ENCODE data around the gene NFE2L1. TPM values are rescaled to one million over a fixed set of nuclear protein-coding genes. Genes with fewer than 3 reads are reported as not detected.
"Not testable (repeated sequence)": the region's sequence is repeated elsewhere in the genome, so short reads cannot be mapped to it uniquely, and the experiment has no call there.

NFE2L1 gene
- total RNA-seq, 1 donor from 2014 or later, result 190 TPM

DNA sequence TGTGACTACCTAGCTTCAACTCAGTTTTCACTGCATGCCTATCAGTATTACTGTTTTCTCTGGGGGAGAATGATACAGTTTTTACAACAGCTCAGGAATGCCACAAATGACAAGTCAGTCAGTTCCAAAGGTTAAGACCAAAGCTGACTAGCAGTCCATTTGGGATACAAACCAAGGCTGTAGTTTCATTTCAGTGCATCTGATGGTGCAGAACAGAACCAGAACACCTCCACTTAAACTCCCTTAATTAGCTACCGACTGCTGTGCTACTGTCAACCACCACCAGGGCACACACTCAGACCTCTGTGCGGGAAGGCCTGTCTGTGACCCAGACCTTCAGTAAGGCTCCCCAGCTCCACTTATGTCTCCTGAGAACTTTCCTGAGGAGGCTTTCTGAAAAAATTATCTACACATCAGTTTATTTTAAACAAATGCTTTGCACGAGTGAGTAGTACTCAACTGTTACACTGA is 20.4 kb downstream of the NFE2L1 start:
- Mint-ChIP-seq H3K27ac (ENCODE audit: unreplicated experiment) (peak overlapping the region; percentile 44), H3K9me3 (ENCODE audit: unreplicated experiment) (no peaks in the 10 kb centered on the region), H3K36me3 (ENCODE audit: unreplicated experiment) (peaks cover 4% of the 10 kb centered on the region)

DNA sequence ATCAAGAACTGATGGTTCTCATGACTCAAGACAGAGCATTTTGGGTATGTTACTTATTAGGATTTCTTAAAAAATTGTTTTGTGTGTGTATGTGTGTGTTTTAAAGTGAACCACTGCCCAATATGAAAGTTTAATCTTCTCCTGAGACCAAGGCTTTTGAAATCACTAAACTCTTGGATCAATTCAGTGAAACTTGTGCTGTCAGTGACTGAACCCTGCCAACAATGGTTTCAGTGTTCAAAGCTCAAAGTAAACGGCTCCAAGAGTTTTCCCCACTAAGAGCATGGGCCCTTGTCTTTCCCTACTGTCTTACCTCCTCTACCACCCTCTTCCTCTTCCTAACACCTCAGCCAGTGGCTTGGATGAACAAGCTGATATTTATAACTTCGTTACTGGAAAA is 22.0 kb downstream of the NFE2L1 start:
- Mint-ChIP-seq H3K27me3 (ENCODE audit: unreplicated experiment) (peaks cover under 1% of the 10 kb centered on the region), H3K27ac (ENCODE audit: unreplicated experiment) (no peak overlapping the region), H3K36me3 (ENCODE audit: unreplicated experiment) (peaks cover 4% of the 10 kb centered on the region), H3K4me1 (ENCODE audit: low read depth, unreplicated experiment) (no peaks in the 10 kb centered on the region), H3K4me3 (ENCODE audit: unreplicated experiment) (no peak overlapping the region), H3K9me3 (ENCODE audit: unreplicated experiment) (no peaks in the 10 kb centered on the region)
- DNase-seq, result no peak
- TF ChIP-seq, protein P1, sequence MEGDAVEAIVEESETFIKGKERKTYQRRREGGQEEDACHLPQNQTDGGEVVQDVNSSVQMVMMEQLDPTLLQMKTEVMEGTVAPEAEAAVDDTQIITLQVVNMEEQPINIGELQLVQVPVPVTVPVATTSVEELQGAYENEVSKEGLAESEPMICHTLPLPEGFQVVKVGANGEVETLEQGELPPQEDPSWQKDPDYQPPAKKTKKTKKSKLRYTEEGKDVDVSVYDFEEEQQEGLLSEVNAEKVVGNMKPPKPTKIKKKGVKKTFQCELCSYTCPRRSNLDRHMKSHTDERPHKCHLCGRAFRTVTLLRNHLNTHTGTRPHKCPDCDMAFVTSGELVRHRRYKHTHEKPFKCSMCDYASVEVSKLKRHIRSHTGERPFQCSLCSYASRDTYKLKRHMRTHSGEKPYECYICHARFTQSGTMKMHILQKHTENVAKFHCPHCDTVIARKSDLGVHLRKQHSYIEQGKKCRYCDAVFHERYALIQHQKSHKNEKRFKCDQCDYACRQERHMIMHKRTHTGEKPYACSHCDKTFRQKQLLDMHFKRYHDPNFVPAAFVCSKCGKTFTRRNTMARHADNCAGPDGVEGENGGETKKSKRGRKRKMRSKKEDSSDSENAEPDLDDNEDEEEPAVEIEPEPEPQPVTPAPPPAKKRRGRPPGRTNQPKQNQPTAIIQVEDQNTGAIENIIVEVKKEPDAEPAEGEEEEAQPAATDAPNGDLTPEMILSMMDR (IDR thresholded peaks at IDR 0.05; ENCODE audit: partially characterized antibody, unreplicated experiment), result no peak

More for the DNA sequence above, 20.4 kb downstream of the NFE2L1 start:
- TF ChIP-seq, protein P1 (IDR thresholded peaks at IDR 0.05; ENCODE audit: partially characterized antibody, unreplicated experiment), result peak; percentile 69
- no peak overlapping the region for H3K4me3 Mint-ChIP-seq (ENCODE audit: unreplicated experiment)
- peak; percentile 36 for DNase-seq
- H3K4me1 Mint-ChIP-seq (ENCODE audit: low read depth, unreplicated experiment), result no peaks in the 10 kb centered on the region
- peaks cover 2% of the 10 kb centered on the region for H3K27me3 Mint-ChIP-seq (ENCODE audit: unreplicated experiment)

DNA sequence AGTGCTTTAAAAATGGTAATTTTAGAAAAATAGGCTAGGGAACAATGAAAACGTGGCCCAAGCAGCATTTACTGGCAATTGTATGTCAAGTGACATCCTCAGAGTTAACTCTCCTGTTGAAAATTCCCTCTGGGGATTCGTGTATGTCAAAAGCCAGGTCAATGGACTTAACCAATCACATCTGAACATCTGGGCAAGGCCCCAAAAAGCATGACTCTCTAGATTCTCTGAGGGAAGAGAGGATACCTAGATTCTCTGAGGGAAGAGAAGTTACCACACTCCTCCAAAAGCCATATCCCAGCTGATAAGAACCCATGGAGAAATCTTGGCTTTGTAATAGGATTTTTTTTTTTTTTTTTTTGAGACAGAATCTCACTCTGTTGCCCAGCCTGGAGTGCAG is 23.5 kb downstream of the NFE2L1 start:
- Mint-ChIP-seq H3K36me3 (ENCODE audit: unreplicated experiment) (peaks cover 4% of the 10 kb centered on the region), H3K27ac (ENCODE audit: unreplicated experiment) (no peak overlapping the region), H3K4me1 (ENCODE audit: low read depth, unreplicated experiment) (no peaks in the 10 kb centered on the region), H3K4me3 (ENCODE audit: unreplicated experiment) (no peak overlapping the region), H3K9me3 (ENCODE audit: unreplicated experiment) (no peaks in the 10 kb centered on the region), H3K27me3 (ENCODE audit: unreplicated experiment) (no peaks in the 10 kb centered on the region)
- TF ChIP-seq, protein P1 (IDR thresholded peaks at IDR 0.05; ENCODE audit: partially characterized antibody, unreplicated experiment), result no peak
- no peak for DNase-seq

DNA sequence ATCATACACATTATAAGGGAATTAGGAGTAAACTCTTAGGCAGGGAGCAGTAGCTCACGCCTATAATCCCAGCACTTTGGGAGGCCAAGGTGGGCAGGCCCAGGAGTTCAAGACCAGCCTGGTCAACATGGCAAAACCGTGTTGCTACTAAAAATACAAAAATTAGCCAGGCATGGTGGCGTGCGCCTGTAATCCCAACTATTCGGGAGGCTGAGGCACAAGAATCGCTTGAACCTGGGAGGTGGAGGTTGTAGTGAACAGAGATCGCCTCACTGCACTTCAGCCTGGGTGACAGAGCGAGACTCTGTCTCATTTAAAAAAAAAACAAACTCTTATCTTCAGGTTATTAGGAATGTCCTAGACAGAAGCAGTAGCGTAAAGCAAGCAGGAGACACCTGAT is 24.7 kb downstream of the NFE2L1 start:
- H3K27ac Mint-ChIP-seq (ENCODE audit: unreplicated experiment); H3K4me3 Mint-ChIP-seq (ENCODE audit: unreplicated experiment); H3K4me1 Mint-ChIP-seq (ENCODE audit: low read depth, unreplicated experiment); DNase-seq; H3K27me3 Mint-ChIP-seq (ENCODE audit: unreplicated experiment); H3K9me3 Mint-ChIP-seq (ENCODE audit: unreplicated experiment); H3K36me3 Mint-ChIP-seq (ENCODE audit: unreplicated experiment): not testable (repeated sequence)

DNA sequence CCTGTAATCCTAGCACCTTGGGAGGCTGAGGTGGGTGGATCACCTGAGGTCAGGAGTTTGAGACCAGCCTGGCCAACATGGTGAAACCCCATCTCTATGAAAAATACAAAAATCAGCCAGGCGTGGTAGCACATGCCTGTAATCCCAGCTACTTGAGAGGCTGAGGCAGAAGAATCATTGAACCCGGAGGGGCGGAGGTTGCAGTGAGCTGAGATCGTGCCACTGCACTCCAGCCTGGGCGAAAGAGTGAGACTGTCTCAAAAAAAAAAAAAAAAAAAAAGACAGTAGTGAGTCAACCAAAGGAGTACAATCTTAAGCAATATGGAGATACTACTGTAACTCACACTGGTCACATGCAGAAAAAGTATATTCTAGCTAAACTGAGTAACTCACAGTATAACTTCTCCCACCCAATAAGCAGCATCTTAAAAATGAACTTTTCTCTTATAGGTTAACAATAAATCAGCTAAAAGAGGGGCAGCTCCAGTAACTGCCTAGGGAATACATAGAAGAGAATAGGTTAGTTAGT is 25.5 kb downstream of the NFE2L1 start:
- not testable (repeated sequence) for H3K4me3 Mint-ChIP-seq (ENCODE audit: unreplicated experiment); DNase-seq; H3K36me3 Mint-ChIP-seq (ENCODE audit: unreplicated experiment); H3K9me3 Mint-ChIP-seq (ENCODE audit: unreplicated experiment); H3K27me3 Mint-ChIP-seq (ENCODE audit: unreplicated experiment); H3K27ac Mint-ChIP-seq (ENCODE audit: unreplicated experiment); H3K4me1 Mint-ChIP-seq (ENCODE audit: low read depth, unreplicated experiment)

DNA sequence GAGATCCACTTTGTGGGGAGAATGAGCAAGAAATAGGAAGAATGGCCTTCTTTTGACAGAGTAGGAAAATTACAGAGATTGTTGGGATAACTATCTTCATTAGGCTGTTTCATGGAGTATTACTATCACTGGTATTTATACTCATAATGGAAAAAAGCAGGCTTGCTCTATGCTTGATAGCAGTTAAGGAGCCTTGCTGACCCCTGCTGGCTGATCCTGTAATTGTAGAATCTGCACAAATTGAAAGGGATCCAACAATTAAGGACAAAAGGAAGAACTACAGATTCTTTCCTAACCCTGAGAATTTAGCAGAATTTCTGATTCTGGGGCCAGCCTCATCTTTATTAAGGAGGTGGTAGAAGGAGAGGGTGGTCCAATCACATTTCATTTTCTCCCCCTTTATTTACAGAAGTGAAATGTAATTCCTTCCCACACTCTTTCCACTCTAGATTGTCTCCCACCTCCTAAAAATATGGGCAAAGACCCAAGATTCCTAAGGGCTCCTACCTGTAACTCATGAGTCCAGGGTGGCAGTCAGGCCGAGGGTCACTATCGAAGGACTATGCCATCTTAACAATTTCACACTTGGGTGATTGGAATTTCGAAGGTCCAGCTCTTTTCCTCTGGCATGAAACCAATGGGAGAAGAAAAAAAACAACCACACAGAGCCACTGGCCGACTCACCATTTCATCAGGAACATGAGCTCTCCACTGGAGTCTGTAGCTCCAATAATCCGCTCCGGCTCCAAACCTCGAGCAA is 26.3 kb downstream of the NFE2L1 start:
- peak; percentile 80 for DNase-seq
- Mint-ChIP-seq H3K4me3 (ENCODE audit: unreplicated experiment) (no peak overlapping the region), H3K4me1 (ENCODE audit: low read depth, unreplicated experiment) (no peaks in the 10 kb centered on the region), H3K9me3 (ENCODE audit: unreplicated experiment) (no peaks in the 10 kb centered on the region), H3K36me3 (ENCODE audit: unreplicated experiment) (peaks cover 4% of the 10 kb centered on the region), H3K27me3 (ENCODE audit: unreplicated experiment) (no peaks in the 10 kb centered on the region), H3K27ac (ENCODE audit: unreplicated experiment) (no peak overlapping the region)
- TF ChIP-seq, protein P1 (IDR thresholded peaks at IDR 0.05; ENCODE audit: partially characterized antibody, unreplicated experiment), result peak; percentile 70

DNA sequence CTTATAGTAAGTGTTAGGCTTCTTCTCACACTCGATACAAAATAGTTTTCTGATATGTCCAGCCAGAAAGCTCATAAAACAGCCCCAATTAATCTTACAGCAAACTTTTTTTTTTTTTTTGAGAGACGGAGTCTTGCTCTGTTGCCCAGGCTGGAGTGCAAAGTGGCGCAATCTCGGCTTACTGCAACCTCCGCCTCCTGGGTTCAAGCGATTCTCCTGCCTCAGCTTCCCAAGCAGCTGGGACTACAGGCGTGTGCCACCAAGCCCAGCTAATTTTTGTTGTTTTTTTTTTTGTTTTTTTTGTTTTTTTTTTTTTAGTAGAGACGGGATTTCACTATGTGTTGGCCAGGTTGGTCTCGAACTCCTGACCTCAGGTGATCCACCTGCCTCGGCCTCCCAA is 29.0 kb downstream of the NFE2L1 start:
- not testable (repeated sequence) for H3K36me3 Mint-ChIP-seq (ENCODE audit: unreplicated experiment); H3K9me3 Mint-ChIP-seq (ENCODE audit: unreplicated experiment); H3K27ac Mint-ChIP-seq (ENCODE audit: unreplicated experiment); H3K4me3 Mint-ChIP-seq (ENCODE audit: unreplicated experiment); H3K4me1 Mint-ChIP-seq (ENCODE audit: low read depth, unreplicated experiment); H3K27me3 Mint-ChIP-seq (ENCODE audit: unreplicated experiment); DNase-seq

Measured in glutamatergic neuron (in vitro differentiated cells).